Neural cell (in vitro differentiated cells): ENCODE measurements around the gene AK3. TPM values are rescaled to one million over a fixed set of nuclear protein-coding genes. Genes with fewer than 3 reads are reported as not detected.

Experiments
- H2AFZ ChIP-seq: fragments of 200-600, 300-800 bp; sonication (generic), shearing (Covaris generic); 2 replicates; pipeline ENCODE4 v1.6.0; 2014; ENCODE audit warnings: low read depth, mild to moderate bottlenecking, antibody characterized with exemption, low read length, moderate library complexity
- H3F3A ChIP-seq: fragments of 200-600 bp; shearing (Covaris generic); 2 replicates; pipeline ENCODE4 v1.6.1; 2016; ENCODE audit warnings: mild to moderate bottlenecking, moderate library complexity, mixed read lengths, antibody characterized with exemption, low read length; ENCODE audit not compliant: insufficient read depth, poor library complexity, severe bottlenecking
- H3K27ac ChIP-seq: fragments of 200-600, 300-800 bp; sonication (generic), shearing (Covaris generic); 2 replicates; pipeline ENCODE4 v1.5.1; 2014; ENCODE audit warnings: mild to moderate bottlenecking, low read length, moderate library complexity
- H3K27me3 ChIP-seq: fragments of 300-800, 200-600 bp; sonication (generic), shearing (Covaris generic); 2 replicates; pipeline ENCODE4 v1.6.0; 2014; ENCODE audit warnings: mild to moderate bottlenecking, low read depth, low read length, moderate library complexity; ENCODE audit not compliant: insufficient read depth
- H3K36me3 ChIP-seq: fragments of 300-800, 200-600 bp; sonication (generic), shearing (Covaris generic); 2 replicates; pipeline ENCODE4 v1.5.1; 2014; ENCODE audit warnings: mild to moderate bottlenecking, antibody characterized with exemption, low read length, moderate library complexity; ENCODE audit not compliant: insufficient read depth
- H3K4me2 ChIP-seq: fragments of 300-800, 200-600 bp; sonication (generic), shearing (Covaris generic); 2 replicates; pipeline ENCODE4 v1.6.0; 2014; ENCODE audit warnings: mild to moderate bottlenecking, low read length
- H3K4me3 ChIP-seq: fragments of 300-800, 200-600 bp; sonication (generic), shearing (Covaris generic); 2 replicates; pipeline ENCODE4 v1.5.1; 2014; ENCODE audit warnings: mild to moderate bottlenecking, low read length, moderate library complexity
- H3K79me2 ChIP-seq: fragments of 200-600 bp; shearing (Covaris generic); replicated peaks from 2 replicates; pipeline ENCODE4 v1.6.0; 2014; ENCODE audit warnings: mild to moderate bottlenecking, low read length, moderate library complexity; ENCODE audit not compliant: insufficient read depth
- H3K9ac ChIP-seq: fragments of 300-800, 200-600 bp; sonication (generic), shearing (Covaris generic); 2 replicates; pipeline ENCODE4 v1.6.1; 2016; ENCODE audit warnings: mild to moderate bottlenecking, low read length, mixed read lengths
- H3K9me2 ChIP-seq: fragments of 200-600 bp; shearing (Covaris generic); 2 replicates; pipeline ENCODE4 v1.6.1; 2016; ENCODE audit warnings: mild to moderate bottlenecking, low read length, mixed read lengths; ENCODE audit not compliant: insufficient read depth
- H3K9me3 ChIP-seq: fragments of 200-600, 300-800 bp; sonication (generic), shearing (Covaris generic); 2 replicates; pipeline ENCODE4 v1.6.1; 2016; ENCODE audit warnings: mild to moderate bottlenecking, mixed run types, low read length, moderate library complexity, mixed read lengths
- H4K20me1 ChIP-seq: fragments of 200-600 bp; shearing (Covaris generic); 2 replicates; pipeline ENCODE4 v1.6.1; 2016; ENCODE audit warnings: mild to moderate bottlenecking, mixed run types; ENCODE audit not compliant: insufficient read depth
- CTCF ChIP-seq: fragments of 450-650 bp; IDR thresholded peaks from 2 replicates; pipeline ENCODE4 v1.5.1; 2014; ENCODE audit warnings: antibody characterized with exemption, mild to moderate bottlenecking, moderate library complexity; ENCODE audit not compliant: poor library complexity, severe bottlenecking
- EP300 ChIP-seq: fragments of 450-650 bp; conservative IDR thresholded peaks from 2 replicates; pipeline ENCODE4 v1.6.1; 2014; ENCODE audit warnings: antibody characterized with exemption, mild to moderate bottlenecking, moderate library complexity; ENCODE audit not compliant: poor library complexity, severe bottlenecking
- EZH2 ChIP-seq: fragments of 200-600, 300-800 bp; shearing (Covaris generic), sonication (generic); IDR thresholded peaks from 2 replicates; pipeline ENCODE4 v1.6.1; 2014; ENCODE audit warnings: antibody characterized with exemption, low read length, borderline replicate concordance, mild to moderate bottlenecking; ENCODE audit not compliant: insufficient read depth, poor library complexity, severe bottlenecking
- MXI1 ChIP-seq: fragments of 450-650 bp; conservative IDR thresholded peaks from 2 replicates; pipeline ENCODE4 v1.6.1; 2014; ENCODE audit warnings: antibody characterized with exemption, mild to moderate bottlenecking; ENCODE audit not compliant: poor library complexity, severe bottlenecking
- POLR2AphosphoS5 ChIP-seq: IDR thresholded peaks from 2 replicates; pipeline ENCODE4 v1.6.1; 2012
- RAD21 ChIP-seq: fragments of 450-650 bp; conservative IDR thresholded peaks from 2 replicates; pipeline ENCODE4 v1.6.1; 2014; ENCODE audit warnings: antibody characterized with exemption, mild to moderate bottlenecking, moderate library complexity
- REST ChIP-seq: IDR thresholded peaks from 2 replicates; pipeline ENCODE4 v1.6.1; 2012; ENCODE audit warnings: borderline replicate concordance
- SMC3 ChIP-seq: fragments of 450-650 bp; conservative IDR thresholded peaks from 2 replicates; pipeline ENCODE4 v1.6.1; 2014; ENCODE audit warnings: antibody characterized with exemption, mild to moderate bottlenecking, moderate library complexity; ENCODE audit not compliant: poor library complexity
- TAF1 ChIP-seq: IDR thresholded peaks from 2 replicates; pipeline ENCODE4 v1.6.1; 2012; ENCODE audit warnings: low read depth
- polyA plus RNA-seq: library from polyadenylated mRNA; depleted of rRNA; stranded (reverse); fragments of >200 nt; gene quantifications from 2 replicates; pipeline ENCODE4 v1.2.3, GENCODE V29; 2014

AK3 gene
- polyA plus RNA-seq, 1 donor from 2014 or later = 73.7 TPM

- no peaks in the 10 kb centered on the region for H3K27me3 ChIP-seq
- no peak overlapping the region for H3K9ac ChIP-seq
- H3F3A ChIP-seq = no peaks in the 10 kb centered on the region
- no peak overlapping the region for H3K4me2 ChIP-seq
- no peak overlapping the region for H2AFZ ChIP-seq
- no peak overlapping the region for H3K27ac ChIP-seq
- no peaks in the 10 kb centered on the region for H3K9me2 ChIP-seq
- no peak overlapping the region for H3K4me3 ChIP-seq
- no peaks in the 10 kb centered on the region for H3K79me2 ChIP-seq
- H4K20me1 ChIP-seq = no peaks in the 10 kb centered on the region
- H3K36me3 ChIP-seq = no peaks in the 10 kb centered on the region
- TF ChIP-seq SMC3 = no peak
- TF ChIP-seq EZH2 = no peak
- TF ChIP-seq REST = no peak
- no peak for TF ChIP-seq POLR2AphosphoS5
- no peak for TF ChIP-seq CTCF
- no peak for TF ChIP-seq MXI1
- no peak for TF ChIP-seq RAD21
- TF ChIP-seq TAF1 = no peak
- TF ChIP-seq EP300 = no peak
- no peaks in the 10 kb centered on the region for H3K9me3 ChIP-seq
Observed at GRCh38 chr9:4671737-4672136, 69.3 kb downstream of the AK3 start.

- Histone ChIP-seq H4K20me1 (no peaks in the 10 kb centered on the region), H3K4me3 (no peak overlapping the region), H3K27me3 (no peaks in the 10 kb centered on the region), H3K9me3 (no peaks in the 10 kb centered on the region), H3K4me2 (no peak overlapping the region), H3K79me2 (no peaks in the 10 kb centered on the region), H3K36me3 (no peaks in the 10 kb centered on the region), H3K9ac (no peak overlapping the region), H3F3A (no peaks in the 10 kb centered on the region), H2AFZ (no peak overlapping the region), H3K9me2 (no peaks in the 10 kb centered on the region), H3K27ac (no peak overlapping the region)
- no peak for TF ChIP-seq EZH2
Observed at GRCh38 chr9:4670591-4670990, 70.4 kb downstream of the AK3 start.

GRCh38 chr9:4669890-4670289 is 71.1 kb downstream of the AK3 start:
- Histone ChIP-seq H4K20me1 (no peaks in the 10 kb centered on the region), H3K9me3 (no peaks in the 10 kb centered on the region), H3K27me3 (no peaks in the 10 kb centered on the region)

More at GRCh38 chr9:4669890-4670289, 71.1 kb downstream of the AK3 start:
- no peaks in the 10 kb centered on the region for H3K36me3 ChIP-seq
- no peak overlapping the region for H3K4me3 ChIP-seq
- no peak overlapping the region for H3K4me2 ChIP-seq
- H2AFZ ChIP-seq = no peak overlapping the region
- no peaks in the 10 kb centered on the region for H3K9me2 ChIP-seq
- H3K27ac ChIP-seq = no peak overlapping the region
- TF ChIP-seq MXI1 (no peak), SMC3 (no peak), RAD21 (no peak)
- H3F3A ChIP-seq = no peaks in the 10 kb centered on the region
- no peak overlapping the region for H3K9ac ChIP-seq
- no peaks in the 10 kb centered on the region for H3K79me2 ChIP-seq
